ENCODE results near the gene VIPR2. TPM values are rescaled to one million over a fixed set of nuclear protein-coding genes. Genes with fewer than 3 reads are reported as not detected.

VIPR2 gene
- total and polyA plus RNA-seq, 3 donors from 2014 or later, result 2.5 to 5.3 (median 4.9) TPM

GRCh38 chr7:159068893-159069448, 75.7 kb downstream of the VIPR2 start:
- peaks cover 23% of the 10 kb centered on the region for H3K4me1 ChIP-seq
- 76 to 78% methylated on average over 14 of the region's 14 CpGs for WGBS, 2 donors
- H3K9me3 ChIP-seq, result no peaks in the 10 kb centered on the region
- no peak overlapping the region for H3K4me3 ChIP-seq
- intact Hi-C loops (cut with DNase I; ENCODE audit: low total_unique reads), result no loop called here
- no peaks in the 10 kb centered on the region for H3K27me3 ChIP-seq
- no peak for DNase-seq
- peak overlapping the region; percentile 26 to 42 for H3K27ac ChIP-seq
- H3K36me3 ChIP-seq (ENCODE audit: low read depth, missing control alignments), result no peaks in the 10 kb centered on the region
- no peak for TF ChIP-seq POLR2A (IDR thresholded peaks at IDR 0.05)
- TF ChIP-seq, protein P1, sequence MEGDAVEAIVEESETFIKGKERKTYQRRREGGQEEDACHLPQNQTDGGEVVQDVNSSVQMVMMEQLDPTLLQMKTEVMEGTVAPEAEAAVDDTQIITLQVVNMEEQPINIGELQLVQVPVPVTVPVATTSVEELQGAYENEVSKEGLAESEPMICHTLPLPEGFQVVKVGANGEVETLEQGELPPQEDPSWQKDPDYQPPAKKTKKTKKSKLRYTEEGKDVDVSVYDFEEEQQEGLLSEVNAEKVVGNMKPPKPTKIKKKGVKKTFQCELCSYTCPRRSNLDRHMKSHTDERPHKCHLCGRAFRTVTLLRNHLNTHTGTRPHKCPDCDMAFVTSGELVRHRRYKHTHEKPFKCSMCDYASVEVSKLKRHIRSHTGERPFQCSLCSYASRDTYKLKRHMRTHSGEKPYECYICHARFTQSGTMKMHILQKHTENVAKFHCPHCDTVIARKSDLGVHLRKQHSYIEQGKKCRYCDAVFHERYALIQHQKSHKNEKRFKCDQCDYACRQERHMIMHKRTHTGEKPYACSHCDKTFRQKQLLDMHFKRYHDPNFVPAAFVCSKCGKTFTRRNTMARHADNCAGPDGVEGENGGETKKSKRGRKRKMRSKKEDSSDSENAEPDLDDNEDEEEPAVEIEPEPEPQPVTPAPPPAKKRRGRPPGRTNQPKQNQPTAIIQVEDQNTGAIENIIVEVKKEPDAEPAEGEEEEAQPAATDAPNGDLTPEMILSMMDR (IDR thresholded peaks at IDR 0.05), result no peak

GRCh38 chr7:159068488-159068811, 76.2 kb downstream of the VIPR2 start:
- no peaks in the 10 kb centered on the region for H3K36me3 ChIP-seq (ENCODE audit: low read depth, missing control alignments)
- no peaks in the 10 kb centered on the region for H3K9me3 ChIP-seq
- no peaks in the 10 kb centered on the region for H3K27me3 ChIP-seq
- H3K27ac ChIP-seq, result peak overlapping the region; percentile 26 to 42
- peak; percentile 64 for DNase-seq
- no peak overlapping the region for H3K4me3 ChIP-seq
- WGBS, 2 donors, result 45 to 73% methylated on average over 11 to 12 of the region's 12 CpGs
- TF ChIP-seq, protein P1 (IDR thresholded peaks at IDR 0.05), result no peak
- TF ChIP-seq POLR2A (IDR thresholded peaks at IDR 0.05), result no peak
- H3K4me1 ChIP-seq, result peaks cover 23% of the 10 kb centered on the region
- intact Hi-C loops (cut with DNase I; ENCODE audit: low total_unique reads), result no loop called here

- no peak overlapping the region for H3K4me3 ChIP-seq
- no peaks in the 10 kb centered on the region for H3K9me3 ChIP-seq
- H3K4me1 ChIP-seq, result peaks cover 23% of the 10 kb centered on the region
- intact Hi-C loops (cut with DNase I; ENCODE audit: low total_unique reads), result no loop called here
- no peak for TF ChIP-seq POLR2A (IDR thresholded peaks at IDR 0.05)
- TF ChIP-seq, protein P1 (IDR thresholded peaks at IDR 0.05), result no peak
- H3K27me3 ChIP-seq, result no peaks in the 10 kb centered on the region
- no peaks in the 10 kb centered on the region for H3K36me3 ChIP-seq (ENCODE audit: low read depth, missing control alignments)
- 50 to 51% methylated on average over 13 of the region's 13 CpGs for WGBS, 2 donors
- H3K27ac ChIP-seq, result peak overlapping the region; percentile 26 to 42
- DNase-seq, result no peak
Observed at GRCh38 chr7:159067576-159068487, 76.8 kb downstream of the VIPR2 start.

DNA sequence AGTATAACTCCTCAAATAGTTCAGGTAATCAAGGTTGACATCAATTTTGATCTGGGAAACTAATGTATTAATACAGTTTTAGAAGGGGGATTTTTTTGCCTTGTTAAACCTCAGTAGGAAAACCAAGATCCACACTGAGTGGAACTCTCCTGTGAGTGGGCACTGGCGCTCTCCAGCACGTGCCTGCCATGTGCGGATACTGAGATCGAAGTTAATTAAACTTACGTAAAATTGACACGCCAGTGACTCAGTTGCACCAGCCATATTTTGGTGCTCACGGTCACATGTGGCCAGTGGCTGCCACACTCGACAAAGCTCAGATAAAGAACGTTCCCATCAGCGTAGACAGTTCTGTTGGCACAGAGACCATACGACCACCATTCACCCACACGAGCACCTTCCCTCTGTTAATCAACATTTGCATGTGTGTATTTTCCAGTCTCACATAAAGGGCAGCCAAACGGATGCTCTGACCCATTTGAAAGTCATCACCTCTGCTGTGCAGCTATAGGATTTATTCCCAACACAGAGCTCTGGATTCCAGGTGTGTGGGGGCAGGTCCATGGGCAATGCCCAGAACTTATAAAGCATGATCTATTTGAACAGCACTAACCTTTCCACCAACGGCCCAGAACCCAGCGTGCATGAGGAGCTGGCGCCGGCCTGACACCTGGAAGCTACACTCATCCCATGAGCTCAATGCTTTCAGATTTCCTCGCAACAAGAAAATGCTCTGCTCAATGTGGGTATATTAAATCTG, 77.7 kb downstream of the VIPR2 start:
- Histone ChIP-seq H3K9me3 (no peaks in the 10 kb centered on the region), H3K27me3 (no peaks in the 10 kb centered on the region), H3K27ac (peak overlapping the region in 1 of 2 donors; percentile 42), H3K4me3 (no peak overlapping the region), H3K4me1 (peaks cover 23% of the 10 kb centered on the region), H3K36me3 (ENCODE audit: low read depth, missing control alignments) (no peaks in the 10 kb centered on the region)
- TF ChIP-seq, protein P1 (IDR thresholded peaks at IDR 0.05), result no peak
- TF ChIP-seq POLR2A (IDR thresholded peaks at IDR 0.05), result no peak
- intact Hi-C loops (cut with DNase I; ENCODE audit: low total_unique reads), result no loop called here
- DNase-seq, result no peak
- WGBS, 2 donors, result 88% methylated on average over 18 of the region's 18 CpGs
